CD4-positive, alpha-beta T cell (primary cell): ENCODE results near the gene MRPL53. TPM values are rescaled to one million over a fixed set of nuclear protein-coding genes. Genes with fewer than 3 reads are reported as not detected.
A peak's percentile ranks its signal among the peaks of the same experiment; 100 is the strongest.

Experiments
- ATAC-seq: fragments of 200-7000 bp; cut with Tn5 transposase; one replicate; pipeline ENCODE4 v1.10.0; 2022; ENCODE audit warnings: mild to moderate bottlenecking; ENCODE audit not compliant: poor library complexity
- CTCF ChIA-PET: fragments of 350-600 bp; sonication (Branson Sonifier 250); formaldehyde crosslinking; loops from one replicate; lab custom pipeline; 2021; ENCODE audit warnings: antibody characterized with exemption, inconsistent platforms; lab: Charles Lee
- POLR2A ChIA-PET: fragments of 350-600 bp; sonication (Branson Sonifier 250); formaldehyde crosslinking; loops from one replicate; lab custom pipeline; 2021; ENCODE audit warnings: antibody characterized with exemption, inconsistent platforms; lab: Charles Lee
- DNase-seq, 14 experiments: peaks; one replicate each; pipeline ENCODE4 v3.0.0-alpha.2; 2013 to 2020; ENCODE audit warnings: mixed read lengths in 2 of 14
- H3K27ac ChIP-seq, 2 donors: one replicate each; pipeline versions ENCODE4 v1.5.1 to v1.7.0; 2013; ENCODE audit warnings: low read length in 2 of 2, low read depth in 1 of 2, mild to moderate bottlenecking in 1 of 2
- H3K27me3 ChIP-seq, 2 experiments: 1 replicate in 1 of 2; 2 replicates in 1 of 2; pipeline versions ENCODE4 v1.6.1 to v1.7.0; 2013; ENCODE audit warnings: low read length in 2 of 2, control low read depth in 1 of 2, mild to moderate bottlenecking in 1 of 2, moderate library complexity in 1 of 2; ENCODE audit not compliant: insufficient read depth in 2 of 2, control insufficient read depth in 1 of 2
- H3K36me3 ChIP-seq: one replicate; pipeline ENCODE4 v1.6.1; 2013; ENCODE audit warnings: low read length, control low read depth; ENCODE audit not compliant: insufficient read depth
- H3K4me1 ChIP-seq: one replicate; pipeline ENCODE4 v1.6.1; 2013; ENCODE audit warnings: low read length, control low read depth; ENCODE audit not compliant: insufficient read depth
- H3K4me3 ChIP-seq: one replicate; pipeline ENCODE4 v1.5.1; 2013; ENCODE audit warnings: mild to moderate bottlenecking, low read length, moderate library complexity
- H3K9me3 ChIP-seq, 2 experiments: 1 replicate in 1 of 2; 2 replicates in 1 of 2; pipeline versions ENCODE4 v1.6.1 to v1.7.0; 2013; ENCODE audit warnings: low read length in 2 of 2, mild to moderate bottlenecking in 2 of 2, control low read depth in 1 of 2, moderate library complexity in 1 of 2; ENCODE audit not compliant: control insufficient read depth in 1 of 2, insufficient read depth in 1 of 2
- H3K27ac Mint-ChIP-seq: one replicate; pipeline ENCODE4 v1.8.0; 2020; ENCODE audit warnings: mixed read lengths
- H3K27me3 Mint-ChIP-seq: one replicate; pipeline ENCODE4 v1.8.0; 2021; ENCODE audit warnings: mixed read lengths
- H3K36me3 Mint-ChIP-seq: one replicate; pipeline ENCODE4 v1.8.0; 2021; ENCODE audit warnings: low read depth, mixed read lengths
- H3K4me1 Mint-ChIP-seq: one replicate; pipeline ENCODE4 v1.8.0; 2021; ENCODE audit warnings: low read depth, mixed read lengths
- H3K4me3 Mint-ChIP-seq: one replicate; pipeline ENCODE4 v1.8.0; 2020; ENCODE audit warnings: mild to moderate bottlenecking, mixed read lengths
- H3K9me3 Mint-ChIP-seq: one replicate; pipeline ENCODE4 v1.8.0; 2020; ENCODE audit warnings: mixed read lengths
- CTCF ChIP-seq: fragments of 200-600 bp; IDR thresholded peaks from one replicate; pipeline ENCODE4 v1.8.0; 2022; ENCODE audit warnings: antibody characterized with exemption, mild to moderate bottlenecking
- intact Hi-C, 2 experiments: fragments of 100-400 bp; cut with DNase I in 1 of 2; cut with micrococcal nuclease in 1 of 2; formaldehyde crosslinking; loops; one replicate each; pipeline versions ENCODE4 v1.15.1 to v1.9.0; 2023 to 2025; cut with DNase I, micrococcal nuclease
- total RNA-seq, 174 experiments: library from RNA in 2 of 174; stranded (reverse) in 2 of 174; gene quantifications; one replicate each; pipeline ENCODE4 v1.2.3 and lab custom pipeline; 2021 to 2026

The MRPL53 gene
- total RNA-seq, 2 experiments from 2014 or later: 39.5 to 44.3 TPM

DNA sequence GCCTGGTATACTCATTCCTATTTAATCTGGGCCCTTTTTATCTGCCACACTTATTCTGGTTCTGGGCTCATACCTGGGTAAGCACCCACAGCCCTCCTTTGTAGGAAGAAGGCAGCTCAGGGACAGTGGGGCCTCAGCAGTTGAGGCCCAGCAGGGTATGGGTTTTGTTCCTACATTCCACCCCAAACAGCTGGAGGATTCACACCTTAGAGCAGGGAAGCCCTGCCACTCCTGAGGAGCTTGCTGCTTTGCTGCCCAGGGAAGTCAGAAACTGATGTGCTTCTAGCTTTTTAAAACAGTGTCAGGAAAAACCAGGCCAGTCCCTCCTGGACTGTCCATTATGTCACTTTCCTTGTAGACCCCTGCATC, 28.1 kb upstream of the MRPL53 start:
- TF ChIP-seq CTCF: no peak
- ATAC-seq: no peak
- Mint-ChIP-seq H3K36me3 (peaks cover 15% of the 10 kb centered on the region), H3K9me3 (no peaks in the 10 kb centered on the region), H3K27ac (no peak overlapping the region), H3K4me3 (no peak overlapping the region), H3K4me1 (peaks cover 72% of the 10 kb centered on the region), H3K27me3 (peaks cover 79% of the 10 kb centered on the region)
- Histone ChIP-seq H3K9me3 (peaks cover 0 to 37% of the 10 kb centered on the region in 2 experiments), H3K4me3 (no peak overlapping the region), H3K4me1 (peaks cover 53% of the 10 kb centered on the region), H3K27me3 (peaks cover 60 to 72% of the 10 kb centered on the region in 2 experiments), H3K36me3 (peaks cover 13% of the 10 kb centered on the region), H3K27ac (no peak overlapping the region)
- CTCF ChIA-PET: interaction anchor here (1.4 to 2.3 kb wide), 2 partner anchors 17 to 31 kb away, joined by 3 to 9 read pairs; partner anchors contain the start of genes CCDC142 and TTC31
- intact Hi-C loops: no loop called here
- no peak for DNase-seq
- POLR2A ChIA-PET: interaction anchor here (0.6 to 4.5 kb wide), 6 partner anchors 18 to 672 kb away, joined by 3 to 21 read pairs (median 4); partner anchors contain the start of genes AUP1, CCDC142, HTRA2 and STAMBP

DNA sequence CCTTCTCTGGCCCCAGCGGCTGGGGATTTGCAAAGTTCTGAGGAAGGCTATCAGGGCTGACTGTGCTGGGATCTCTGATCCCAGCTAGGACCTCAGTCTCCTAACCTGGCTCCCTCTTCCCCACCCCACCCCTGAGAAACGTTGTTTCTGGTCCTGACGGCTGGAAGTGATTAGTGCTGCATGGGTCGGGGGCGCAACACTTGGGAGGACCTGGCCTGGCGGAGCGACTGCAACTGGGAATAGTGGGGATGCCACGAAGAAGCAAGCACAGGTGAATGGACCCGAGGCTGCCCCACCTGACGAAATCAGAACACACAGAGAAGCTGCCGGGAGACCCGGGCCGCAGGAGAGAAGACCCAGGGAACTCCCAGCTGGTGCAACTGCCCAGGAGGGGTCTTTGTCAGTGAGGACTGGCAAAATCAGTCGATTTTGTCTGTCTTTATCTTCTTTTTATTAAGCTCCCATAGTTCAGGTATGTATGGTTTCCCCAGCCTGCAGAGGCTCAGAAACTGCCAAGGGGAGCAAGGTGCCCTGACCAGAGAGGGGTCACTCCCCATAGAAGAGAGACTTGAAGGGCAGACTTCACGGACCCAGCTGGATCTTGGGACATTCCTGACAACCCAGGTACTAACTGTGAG, 27.6 kb upstream of the MRPL53 start:
- no peak for ATAC-seq
- Mint-ChIP-seq H3K27ac (no peak overlapping the region), H3K4me1 (peaks cover 67% of the 10 kb centered on the region), H3K9me3 (no peaks in the 10 kb centered on the region), H3K27me3 (peaks cover 74% of the 10 kb centered on the region), H3K36me3 (peaks cover 10% of the 10 kb centered on the region), H3K4me3 (no peak overlapping the region)
- peaks cover 48% of the 10 kb centered on the region for H3K4me1 ChIP-seq
- H3K9me3 ChIP-seq: peaks cover 0 to 37% of the 10 kb centered on the region in 2 experiments
- intact Hi-C loops: no loop called here
- H3K4me3 ChIP-seq: no peak overlapping the region
- H3K36me3 ChIP-seq: peaks cover 8% of the 10 kb centered on the region
- DNase-seq: no peak
- CTCF ChIA-PET: interaction anchor here (1.4 to 2.3 kb wide), 2 partner anchors 17 to 32 kb away, joined by 3 to 9 read pairs; partner anchors contain the start of genes CCDC142 and TTC31
- H3K27ac ChIP-seq: no peak overlapping the region
- TF ChIP-seq CTCF: no peak
- peaks cover 57 to 71% of the 10 kb centered on the region in 2 experiments for H3K27me3 ChIP-seq
- POLR2A ChIA-PET: interaction anchor here (1.0 to 4.5 kb wide), 5 partner anchors 18 to 85 kb away, joined by 3 to 21 read pairs (median 4); partner anchors contain the start of genes AUP1, CCDC142, HTRA2 and TTC31

- ChIA-PET POLR2A (interaction anchor here (1.0 to 4.5 kb wide), 6 partner anchors 8 to 86 kb away, joined by 3 to 21 read pairs (median 6); partner anchors contain the start of genes AUP1, CCDC142, HTRA2 and PCGF1), CTCF (interaction anchor here (1.4 kb wide), 1 partner anchor 33 kb away, joined by 3 read pairs; no protein-coding TSS in a partner anchor)
- Histone ChIP-seq H3K4me3 (peak within 1 kb of the TSS; percentile 64), H3K36me3 (peaks cover 2% of the 10 kb centered on the region), H3K4me1 (peaks cover 48% of the 10 kb centered on the region), H3K27me3 (peaks cover 53 to 66% of the 10 kb centered on the region in 2 experiments), H3K9me3 (peaks cover 0 to 37% of the 10 kb centered on the region in 2 experiments), H3K27ac (no peak within 1 kb of the TSS)
- peak; percentile 13 for ATAC-seq
- Mint-ChIP-seq H3K27ac (no peak within 1 kb of the TSS), H3K4me3 (peak within 1 kb of the TSS; percentile 82), H3K27me3 (peaks cover 67% of the 10 kb centered on the region), H3K4me1 (peaks cover 60% of the 10 kb centered on the region), H3K36me3 (peaks cover 4% of the 10 kb centered on the region), H3K9me3 (no peaks in the 10 kb centered on the region)
- no peak for TF ChIP-seq CTCF
- intact Hi-C loops: no loop called here
- DNase-seq: peak in 1 of 14 experiments; percentile 41
These were observed 26.9 kb upstream of the MRPL53 start, which contains the start of gene LBX2 for GRCh38 chr2:74499267-74499939. Gene LBX2 (minus strand): TSS chr2:74499603. CDS start chr2:74499537, 66 bp downstream.
